Fibroblast of skin of left quadriceps (primary cell): ENCODE measurements around the gene PRC1.

Experiments
- DNase-seq, 2 experiments: peaks; one replicate each; pipeline ENCODE4 v3.0.0-alpha.2; 2013; ENCODE audit warnings: low read depth in 2 of 2

PRC1 gene

GRCh38 chr15:90956274-90957030 is 37.9 kb downstream of the PRC1 start:
- peak; percentile 41 to 44 for DNase-seq

DNA sequence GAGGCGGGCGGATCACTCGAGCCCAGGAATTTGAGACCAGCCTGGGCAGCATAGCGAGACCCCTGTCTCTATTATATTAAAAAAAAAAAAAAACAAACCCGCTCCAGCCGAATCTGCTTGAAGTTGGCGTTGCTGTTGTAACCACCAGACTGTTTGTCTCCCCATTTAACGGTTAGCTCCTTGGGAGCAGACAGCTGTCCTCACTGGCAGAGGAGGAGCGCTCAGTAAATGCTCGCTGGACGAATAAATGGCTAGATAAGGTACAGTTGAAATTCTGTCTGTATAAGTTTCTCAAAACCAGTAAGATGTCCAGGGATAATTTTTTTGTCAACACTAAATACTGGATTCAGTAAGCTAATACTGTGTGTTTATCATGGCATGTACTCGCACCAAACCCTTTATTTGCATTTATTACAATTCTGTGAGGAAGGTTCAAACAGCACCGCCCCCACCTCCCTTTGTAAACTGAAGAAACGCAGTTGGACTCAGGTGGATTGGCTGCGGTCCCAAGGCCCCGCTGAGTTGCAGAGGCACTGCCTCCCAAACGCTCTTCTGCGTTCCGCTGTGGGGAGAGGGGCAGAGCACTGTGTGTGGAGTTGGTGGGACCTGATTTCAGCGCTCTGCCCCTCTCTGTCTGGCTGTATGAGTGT is 38.6 kb downstream of the PRC1 start:
- no peak for DNase-seq

GRCh38 chr15:90954712-90955623 is 39.4 kb downstream of the PRC1 start, which contains the start of gene RCCD1:
TSS of gene RCCD1 (plus strand) at chr15:90954884. CDS start at chr15:90956735, 1,851 bp downstream.
- peak; percentile 82 to 84 for DNase-seq

- no peak for DNase-seq
Measured at GRCh38 chr15:90953947-90954711, 40.2 kb downstream of the PRC1 start.

- no peak for DNase-seq
Measured at GRCh38 chr15:90952901-90953677, 41.2 kb downstream of the PRC1 start.

DNA sequence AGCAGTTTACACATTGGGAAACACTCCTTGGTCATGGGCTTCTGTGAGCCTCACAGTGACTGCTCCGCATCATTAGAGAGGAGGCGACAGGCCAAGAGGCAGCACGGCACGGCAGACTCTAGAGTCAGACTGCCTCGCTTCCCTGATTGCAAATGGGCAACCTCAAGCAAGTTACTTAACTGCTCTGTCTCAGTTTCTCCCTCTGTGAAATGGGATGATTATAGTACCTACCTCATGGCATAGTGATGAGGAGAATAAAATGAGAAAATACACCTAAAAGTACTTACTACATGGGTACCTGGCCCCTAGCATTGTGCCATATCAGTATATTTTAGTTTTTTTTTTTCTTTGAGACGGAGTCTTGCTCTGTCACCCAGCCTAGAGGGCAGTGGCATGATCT is 43.7 kb downstream of the PRC1 start:
- no peak for DNase-seq

- DNase-seq = no peak
Measured at GRCh38 chr15:90949979-90950675, 44.2 kb downstream of the PRC1 start.

DNA sequence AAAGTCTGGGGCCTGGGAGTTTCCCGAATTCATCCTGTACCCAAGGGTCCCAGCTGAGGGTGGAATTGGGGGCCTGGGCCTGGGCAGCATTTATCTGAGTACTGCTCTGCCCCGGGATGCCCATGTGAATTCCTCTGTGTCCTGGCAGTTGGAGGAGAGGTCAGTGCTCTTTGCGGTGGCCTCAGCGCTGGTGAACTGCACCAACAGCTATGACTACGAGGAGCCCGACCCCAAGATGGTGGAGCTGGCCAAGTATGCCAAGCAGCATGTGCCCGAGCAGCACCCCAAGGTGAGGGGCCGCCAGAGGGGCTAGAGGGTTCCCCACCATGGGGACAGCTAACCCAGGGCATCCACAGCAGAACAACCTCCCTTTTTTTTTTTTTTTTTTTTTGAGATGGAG is 45.8 kb downstream of the PRC1 start:
- no peak for DNase-seq

GRCh38 chr15:90947577-90948357 is 46.6 kb downstream of the PRC1 start:
- DNase-seq = no peak

DNA sequence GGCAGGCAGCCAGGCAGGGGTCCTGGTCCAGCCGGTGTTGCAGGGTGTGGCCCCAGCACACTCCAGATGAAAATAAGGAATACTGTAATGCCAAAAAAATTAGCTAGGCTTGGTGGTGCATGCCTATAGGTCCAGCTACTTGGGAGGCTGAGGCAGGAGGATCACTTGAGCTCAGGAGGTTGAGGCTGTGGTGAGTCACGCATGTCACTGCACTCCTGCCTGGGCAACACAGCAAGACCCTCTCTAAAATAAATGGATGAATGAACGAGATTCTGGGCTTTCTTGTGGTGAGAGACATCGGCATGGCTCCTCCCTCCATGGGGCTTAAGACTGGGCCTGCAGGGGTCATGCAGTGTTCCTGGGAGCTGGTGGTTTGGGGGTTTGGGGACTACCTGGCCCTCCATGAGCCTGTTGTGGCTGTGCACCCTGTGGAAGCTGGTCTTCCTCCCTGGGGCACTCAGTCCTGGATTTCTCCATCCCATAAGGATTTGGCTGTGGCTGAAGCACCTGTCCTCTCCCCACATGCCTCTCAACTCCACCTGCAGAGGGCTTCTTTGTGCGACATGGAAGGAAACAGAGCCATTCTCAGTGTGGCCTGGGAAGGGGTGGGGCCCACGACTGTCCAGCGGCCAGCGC is 47.3 kb downstream of the PRC1 start:
- no peak for DNase-seq

- DNase-seq = no peak
Measured at GRCh38 chr15:90946538-90946937, 47.8 kb downstream of the PRC1 start.

DNA sequence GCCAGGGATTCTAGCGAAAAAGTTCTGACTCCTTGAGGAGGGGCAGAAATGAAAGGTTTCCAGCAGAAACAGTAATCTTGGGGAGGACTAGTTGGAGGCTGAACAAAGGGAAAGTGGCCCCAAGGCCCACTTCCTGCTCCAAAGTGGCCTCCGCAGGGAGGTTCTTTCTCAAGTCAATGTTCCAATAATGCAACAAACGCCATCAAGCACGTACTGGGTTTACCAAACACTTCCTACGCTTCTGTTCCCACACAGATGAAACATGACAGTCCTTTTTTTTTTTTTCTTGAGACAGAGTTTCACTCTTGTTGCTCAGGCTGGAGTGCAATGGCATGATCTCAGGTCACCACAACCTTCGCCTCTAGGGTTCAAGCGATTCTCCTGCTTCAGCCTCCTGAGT is 49.2 kb downstream of the PRC1 start:
- no peak for DNase-seq

- DNase-seq = no peak
Measured at GRCh38 chr15:90942354-90943120, 51.8 kb downstream of the PRC1 start.

DNA sequence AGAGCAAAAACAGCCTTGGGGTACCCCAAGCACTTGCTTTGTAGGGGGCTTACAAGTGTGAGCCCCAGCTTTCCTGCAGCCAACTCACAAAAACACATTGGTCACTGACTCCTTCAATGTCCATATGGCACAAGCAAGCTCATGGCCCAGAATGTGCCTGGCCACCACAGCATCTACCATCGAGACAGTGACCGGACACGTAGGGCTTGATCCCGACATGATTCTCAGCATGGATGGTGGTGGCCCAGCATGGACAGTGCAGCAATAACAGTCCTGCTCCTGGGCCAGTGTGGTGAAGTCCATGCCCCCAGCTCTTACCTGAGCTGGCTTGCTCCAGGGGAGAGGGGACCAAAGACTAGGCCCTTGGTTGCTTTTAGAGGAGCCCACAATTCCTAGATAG is 53.3 kb downstream of the PRC1 start:
- DNase-seq = no peak

DNA sequence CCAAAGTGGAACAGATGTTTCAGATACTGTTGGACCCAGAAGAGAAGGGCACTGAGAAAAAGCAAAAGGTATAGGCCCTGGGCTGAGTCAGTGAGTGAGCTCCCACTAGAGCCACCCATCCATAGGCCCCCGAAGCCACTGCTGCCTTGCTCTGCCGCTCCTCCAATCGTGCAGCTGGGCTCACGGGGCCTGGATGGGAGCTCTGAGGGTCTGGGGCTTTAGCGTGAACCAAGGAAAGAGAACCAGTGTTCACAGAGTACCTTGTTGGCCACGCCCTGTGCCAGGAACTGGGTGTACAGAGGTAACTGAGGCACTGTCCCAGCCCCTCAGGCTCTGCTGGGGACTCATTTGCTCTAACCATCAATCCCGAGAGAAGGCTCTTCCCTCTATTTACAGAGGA is 54.6 kb downstream of the PRC1 start:
- no peak for DNase-seq

DNA sequence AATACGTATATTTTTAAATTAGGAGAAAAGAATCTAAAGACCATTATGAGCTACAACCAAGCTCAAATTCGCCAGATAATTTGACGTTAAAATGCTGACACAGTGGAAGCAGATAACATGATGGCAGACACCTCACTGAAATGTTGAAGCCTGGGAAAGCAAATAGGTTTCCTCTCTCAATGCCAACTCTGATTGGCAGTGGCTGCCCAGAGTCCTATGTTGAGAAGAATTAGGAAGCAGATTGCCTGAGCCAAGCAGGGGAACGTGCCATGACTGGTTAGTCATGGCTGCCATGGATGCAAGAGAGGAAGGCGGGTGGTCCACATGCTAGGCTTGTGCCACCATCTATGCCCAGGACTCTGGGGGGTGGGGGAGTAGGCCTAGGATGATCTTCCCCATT is 56.1 kb downstream of the PRC1 start:
- DNase-seq = no peak

DNA sequence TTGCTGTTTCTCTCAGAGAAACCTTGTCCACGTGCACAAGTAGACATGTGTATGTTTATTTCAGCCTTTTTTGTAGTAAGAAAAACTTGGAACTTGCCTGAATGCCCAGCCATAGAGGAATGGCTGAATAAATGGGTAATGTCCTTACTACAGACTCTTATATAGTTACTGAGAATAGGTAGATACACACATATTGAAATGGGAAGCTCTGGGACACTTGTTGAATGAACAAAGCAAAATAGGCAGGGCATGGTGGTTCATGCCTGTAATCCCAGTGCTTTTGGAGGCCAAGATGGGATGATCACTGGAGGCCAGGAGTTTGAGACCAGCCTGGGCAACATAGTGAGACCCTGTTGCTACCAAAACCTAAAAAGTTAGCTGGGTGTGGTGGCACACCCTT is 57.5 kb downstream of the PRC1 start:
- DNase-seq = no peak
